H1 (cell line): ENCODE data around the gene TCHH. TPM values are rescaled to one million over a fixed set of nuclear protein-coding genes. Genes with fewer than 3 reads are reported as not detected.

Experiments
- CTCF ChIA-PET: fragments of 300-600 bp; sonication (Branson Sonifier 250); formaldehyde crosslinking; loops from one replicate; lab custom pipeline; 2021; ENCODE audit not compliant: partially characterized antibody; lab: Charles Lee
- POLR2A ChIA-PET: fragments of 300-600 bp; sonication (Branson Sonifier 250); formaldehyde crosslinking; loops from one replicate; lab custom pipeline; 2021; ENCODE audit warnings: inconsistent platforms; ENCODE audit not compliant: partially characterized antibody; lab: Charles Lee
- DNase-seq, 2 experiments: peaks; one replicate each; pipeline versions ENCODE4 v3.0.0 to v3.0.0-alpha.2; 2010 to 2022; ENCODE audit warnings: low spot score in 2 of 2, low read depth in 1 of 2, mixed read lengths in 1 of 2
- FAIRE-seq: peaks from 2 replicates; lab custom pipeline; 2011; peaks lifted over from hg19 to GRCh38; lab: Jason Lieb, UNC
- H2AFZ ChIP-seq: 2 replicates; pipeline ENCODE4 v1.8.1; 2012; ENCODE audit warnings: low read length, inconsistent platforms
- H2AK5ac ChIP-seq: 2 replicates; pipeline ENCODE4 v1.6.1; 2013; ENCODE audit warnings: low read depth, low read length
- H2BK120ac ChIP-seq: replicated peaks from 2 replicates; pipeline ENCODE3; 2013; ENCODE audit warnings: low read depth, low read length, inconsistent platforms
- H2BK12ac ChIP-seq: 2 replicates; pipeline ENCODE4 v1.6.1; 2013; ENCODE audit warnings: low read depth, low read length
- H2BK15ac ChIP-seq: 2 replicates; pipeline ENCODE4 v1.6.1; 2013; ENCODE audit warnings: low read length
- H2BK20ac ChIP-seq: 2 replicates; pipeline ENCODE4 v1.6.1; 2013; ENCODE audit warnings: low read length
- H2BK5ac ChIP-seq: 2 replicates; pipeline ENCODE4 v1.6.1; 2013; ENCODE audit warnings: low read depth, low read length
- H3K14ac ChIP-seq: 2 replicates; pipeline ENCODE4 v1.6.1; 2013; ENCODE audit warnings: inconsistent platforms; ENCODE audit not compliant: insufficient read length
- H3K18ac ChIP-seq: 2 replicates; pipeline ENCODE4 v1.6.1; 2013; ENCODE audit warnings: low read length; ENCODE audit errors: extremely low read depth
- H3K23ac ChIP-seq: 2 replicates; pipeline ENCODE4 v1.6.1; 2013; ENCODE audit warnings: inconsistent platforms; ENCODE audit not compliant: insufficient read length
- H3K23me2 ChIP-seq: 2 replicates; pipeline ENCODE4 v1.6.1; 2013; ENCODE audit warnings: low read depth, low read length
- H3K27ac ChIP-seq: 2 replicates; pipeline ENCODE4 v1.6.1; 2011; ENCODE audit warnings: low read depth, low read length, inconsistent platforms
- H3K27me3 ChIP-seq, 4 experiments: replicated peaks in 1 of 4; 1 replicate in 1 of 4; 2 replicates in 3 of 4; pipeline versions ENCODE4 v1.6.1 to v1.8.1; 2011 to 2013; ENCODE audit warnings: low read length in 3 of 4, mild to moderate bottlenecking in 3 of 4, inconsistent platforms in 2 of 4, mixed read lengths in 2 of 4, moderate library complexity in 1 of 4; ENCODE audit not compliant: control insufficient read depth in 3 of 4, insufficient read depth in 3 of 4; ENCODE audit errors: extremely low read depth in 1 of 4
- H3K36me3 ChIP-seq, 4 experiments: 2 replicates each; pipeline versions ENCODE4 v1.6.1 to v1.8.1; 2011 to 2013; ENCODE audit warnings: mild to moderate bottlenecking in 4 of 4, low read length in 3 of 4, moderate library complexity in 2 of 4, control low read depth in 1 of 4, inconsistent platforms in 1 of 4; ENCODE audit not compliant: insufficient read depth in 4 of 4, control insufficient read depth in 2 of 4
- H3K4ac ChIP-seq: replicated peaks from 2 replicates; pipeline ENCODE3; 2013; ENCODE audit warnings: low read length, low read depth, mixed read lengths, inconsistent platforms; ENCODE audit not compliant: insufficient read length
- H3K4me1 ChIP-seq, 4 experiments: replicated peaks in 1 of 4; 1 replicate in 1 of 4; 2 replicates in 3 of 4; pipeline versions ENCODE4 v1.6.1 to v1.8.1; 2011 to 2013; ENCODE audit warnings: low read length in 3 of 4, inconsistent platforms in 2 of 4, mixed read lengths in 1 of 4; ENCODE audit not compliant: insufficient read depth in 4 of 4, control insufficient read depth in 3 of 4
- H3K4me2 ChIP-seq, 2 experiments: 2 replicates each; pipeline versions ENCODE4 v1.6.1 to v1.8.1; 2011 to 2013; ENCODE audit warnings: low read depth in 2 of 2, low read length in 2 of 2, control low read depth in 1 of 2, inconsistent platforms in 1 of 2, mild to moderate bottlenecking in 1 of 2; ENCODE audit not compliant: insufficient read depth in 1 of 2
- H3K4me3 ChIP-seq, 4 experiments: fragments of 200-600, 300-600 bp in 1 of 4; sonication (generic), shearing (Covaris generic), sonication (Bioruptor Twin) in 1 of 4; 2 replicates each; pipeline versions ENCODE4 v1.5.1 to v1.8.1; 2011 to 2016; ENCODE audit warnings: low read length in 4 of 4, low read depth in 3 of 4, control low read depth in 2 of 4, inconsistent platforms in 2 of 4, mild to moderate bottlenecking in 2 of 4, mixed read lengths in 1 of 4, moderate library complexity in 1 of 4; ENCODE audit not compliant: insufficient read depth in 2 of 4; ENCODE audit errors: extremely low read depth in 1 of 4
- H3K56ac ChIP-seq: replicated peaks from 2 replicates; pipeline ENCODE3; 2013; ENCODE audit warnings: low read depth, mild to moderate bottlenecking, mixed read lengths, low read length, inconsistent platforms; ENCODE audit not compliant: insufficient read length
- H3K79me1 ChIP-seq: 2 replicates; pipeline ENCODE4 v1.6.1; 2013; ENCODE audit warnings: low read depth, low read length, control low read depth
- H3K79me2 ChIP-seq, 2 experiments: 2 replicates each; pipeline versions ENCODE4 v1.6.1 to v1.8.1; 2012 to 2013; ENCODE audit warnings: low read length in 2 of 2, mild to moderate bottlenecking in 2 of 2, inconsistent platforms in 1 of 2; ENCODE audit not compliant: insufficient read depth in 2 of 2, control insufficient read depth in 1 of 2
- H3K9ac ChIP-seq, 4 experiments: replicated peaks in 1 of 4; 1 replicate in 1 of 4; 2 replicates in 3 of 4; pipeline versions ENCODE4 v1.6.1 to v1.8.1; 2011 to 2013; ENCODE audit warnings: low read depth in 3 of 4, low read length in 3 of 4, control low read depth in 2 of 4, mild to moderate bottlenecking in 2 of 4, moderate library complexity in 2 of 4, inconsistent platforms in 1 of 4; ENCODE audit errors: extremely low read depth in 1 of 4
- H3K9me3 ChIP-seq, 2 experiments: 2 replicates each; pipeline versions ENCODE4 v1.6.1 to v1.8.1; 2012 to 2013; ENCODE audit warnings: mild to moderate bottlenecking in 2 of 2, moderate library complexity in 2 of 2, control low read depth in 1 of 2, inconsistent platforms in 1 of 2, low read depth in 1 of 2, low read length in 1 of 2, mixed read lengths in 1 of 2; ENCODE audit not compliant: insufficient read depth in 2 of 2
- H4K20me1 ChIP-seq, 2 experiments: replicated peaks in 1 of 2; 2 replicates each; pipeline versions ENCODE3 to v1.8.1; 2011 to 2013; ENCODE audit warnings: inconsistent platforms in 2 of 2, low read length in 2 of 2, mild to moderate bottlenecking in 1 of 2; ENCODE audit not compliant: insufficient read depth in 2 of 2, control insufficient read depth in 1 of 2
- H4K5ac ChIP-seq: 2 replicates; pipeline ENCODE4 v1.6.1; 2013; ENCODE audit warnings: low read length, low read depth, mixed read lengths, inconsistent platforms; ENCODE audit not compliant: insufficient read length
- H4K8ac ChIP-seq: 2 replicates; pipeline ENCODE4 v1.8.0; 2013; ENCODE audit warnings: mild to moderate bottlenecking, moderate library complexity, low read length, inconsistent platforms; ENCODE audit not compliant: insufficient read depth; ENCODE audit errors: extremely low read depth
- H4K91ac ChIP-seq: replicated peaks from 2 replicates; pipeline ENCODE3; 2013; ENCODE audit warnings: low read length, mixed read lengths, inconsistent platforms; ENCODE audit not compliant: insufficient read length
- ATF2 ChIP-seq: IDR thresholded peaks from 2 replicates; pipeline ENCODE4 v1.6.1; 2012; ENCODE audit warnings: low read length, inconsistent platforms
- BRCA1 ChIP-seq: IDR thresholded peaks from 2 replicates; pipeline ENCODE4 v1.6.1; 2012; ENCODE audit warnings: low read depth, low read length, improper control_type of control experiment
- CBX5 ChIP-seq: fragments of 300-800, 300-1000 bp; sonication (generic); IDR thresholded peaks from 2 replicates; pipeline ENCODE4 v1.7.1; 2016; ENCODE audit warnings: antibody characterized with exemption, low read length, low read depth
- FOSL1 ChIP-seq: IDR thresholded peaks from 2 replicates; pipeline ENCODE4 v1.6.1; 2011; ENCODE audit warnings: mild to moderate bottlenecking, low read depth, low read length, moderate library complexity; ENCODE audit not compliant: insufficient read depth
- MAX ChIP-seq: IDR thresholded peaks from 2 replicates; pipeline ENCODE4 v1.6.1; 2012; ENCODE audit warnings: inconsistent platforms
- RBBP5 ChIP-seq: IDR thresholded peaks from 2 replicates; pipeline ENCODE4 v1.7.1; 2012; ENCODE audit warnings: low read depth, mild to moderate bottlenecking, inconsistent platforms, low read length, moderate library complexity, borderline replicate concordance
- RNF2 ChIP-seq: fragments of 200-900, 300-1000 bp; sonication (generic); IDR thresholded peaks from 2 replicates; pipeline ENCODE4 v1.7.1; 2016; ENCODE audit warnings: borderline replicate concordance, low read depth, mild to moderate bottlenecking, antibody characterized with exemption, low read length; ENCODE audit not compliant: poor library complexity, severe bottlenecking; ENCODE audit errors: missing control alignments
- SP2 ChIP-seq: IDR thresholded peaks from 2 replicates; pipeline ENCODE4 v1.6.1; 2012; ENCODE audit warnings: mild to moderate bottlenecking, low read length, inconsistent platforms
- YY1 ChIP-seq: IDR thresholded peaks from 2 replicates; pipeline ENCODE4 v1.6.1; 2011; ENCODE audit warnings: low read depth, mild to moderate bottlenecking, low read length
- WGBS, 2 experiments: shearing (Covaris generic) in 1 of 2; methylation state at CpG; one replicate each; pipeline versions ENCODE4 v1.1.6 to v1.1.7; 2013 to 2015; ENCODE audit warnings: low lambda C conversion rate in 2 of 2, mixed read lengths in 2 of 2, inconsistent platforms in 1 of 2, low coverage in 1 of 2, missing lambda C conversion rate in 1 of 2; ENCODE audit not compliant: insufficient replicate concordance in 2 of 2, insufficient coverage in 1 of 2, insufficient read length in 1 of 2; ENCODE audit errors: extremely low coverage in 1 of 2, missing lambda C conversion rate in 1 of 2; 5-methylcytosine and 5-hydroxymethylcytosine counted together
- polyA plus RNA-seq, 7 experiments: library from polyadenylated mRNA; depleted of rRNA in 3 of 7; stranded (reverse) in 5 of 7; unstranded in 2 of 7; fragments of >200 nt in 5 of 7; fragments of 200-250 nt in 2 of 7; gene quantifications; 1 replicate in 5 of 7; 2 replicates in 1 of 7; 4 replicates in 1 of 7; pipeline versions ENCODE4 v1.2.1 to v1.2.3, GENCODE V29; 2011 to 2013; ENCODE audit warnings: missing spikeins in 2 of 7, mixed read lengths in 2 of 7
- total RNA-seq: library from RNA; stranded (reverse); fragmentation: NEBNext Ultra II Directional; extraction: Animal tissue kit (Norgen Biotek cat#: 25700); gene quantifications from 2 replicates; pipeline ENCODE4 v1.2.1, GENCODE V29; 2021

Gene TCHH
- total and polyA plus RNA-seq, 2 of the 8 experiments (the other 6 are each of a cell fraction or from before 2014, with no cell fraction given) = 0.02 to 0.07 TPM

GRCh38 chr1:152125834-152126443 lies 10.7 kb upstream of the TCHH start:
- Histone ChIP-seq H3K23ac (no peak overlapping the region), H2BK15ac (no peak overlapping the region), H2AK5ac (no peak overlapping the region), H3K4me1 (no peaks in the 10 kb centered on the region), H3K18ac (no peak overlapping the region), H3K14ac (no peak overlapping the region), H3K56ac (no peak overlapping the region), H3K79me2 (no peaks in the 10 kb centered on the region), H3K4ac (no peak overlapping the region), H2BK12ac (no peak overlapping the region), H3K79me1 (no peaks in the 10 kb centered on the region), H3K4me2 (no peak overlapping the region), H4K5ac (no peak overlapping the region), H2BK20ac (no peak overlapping the region), H3K27me3 (no peaks in the 10 kb centered on the region), H2BK120ac (no peak overlapping the region), H3K9ac (no peak overlapping the region), H4K20me1 (no peaks in the 10 kb centered on the region), H3K27ac (no peak overlapping the region), H3K4me3 (no peak overlapping the region), H2AFZ (no peak overlapping the region), H3K23me2 (0 out of 2 replicates have a peak, but pooled peaks cover 1% of the 10 kb centered on the region), H3K9me3 (peaks cover 34 to 56% of the 10 kb centered on the region in 2 experiments), H4K8ac (no peak overlapping the region), H2BK5ac (no peak overlapping the region), H3K36me3 (no peaks in the 10 kb centered on the region), H4K91ac (no peak overlapping the region)
- no peak for FAIRE-seq
- no peak for DNase-seq
- POLR2A ChIA-PET = no interaction called here
- CTCF ChIA-PET = no interaction called here
- TF ChIP-seq SP2 = no peak
- TF ChIP-seq YY1 = no peak
- no peak for TF ChIP-seq BRCA1
- TF ChIP-seq CBX5 = no peak
- no peak for TF ChIP-seq ATF2
- no peak for TF ChIP-seq RBBP5
- TF ChIP-seq MAX = no peak
- no peak for TF ChIP-seq FOSL1
- no peak for TF ChIP-seq RNF2
- 76% methylated on average over 6 of the region's 6 CpGs; no CpG with 5 or more reads in 1 of the 2 experiments for WGBS, 2 experiments
